ENCODE data around the gene MLXIP.
"Not testable (repeated sequence)": the region's sequence is repeated elsewhere in the genome, so short reads cannot be mapped to it uniquely, and the experiment has no call there.

MLXIP gene

GRCh38 chr12:122111089-122111641 is 32.6 kb downstream of the MLXIP start:
- TF ChIP-seq CTCF (conservative IDR thresholded peaks at IDR 0.05; ENCODE audit: low read length) = no peak
- H3K4me3 ChIP-seq (ENCODE audit: low read length) = no peak overlapping the region
- no peak for DNase-seq (ENCODE audit: low read depth)

- no peak for DNase-seq (ENCODE audit: low read depth)
- TF ChIP-seq CTCF (conservative IDR thresholded peaks at IDR 0.05; ENCODE audit: low read length) = no peak
- H3K4me3 ChIP-seq (ENCODE audit: low read length) = no peak overlapping the region
Observed at GRCh38 chr12:122116707-122117535, 38.4 kb downstream of the MLXIP start.

DNA sequence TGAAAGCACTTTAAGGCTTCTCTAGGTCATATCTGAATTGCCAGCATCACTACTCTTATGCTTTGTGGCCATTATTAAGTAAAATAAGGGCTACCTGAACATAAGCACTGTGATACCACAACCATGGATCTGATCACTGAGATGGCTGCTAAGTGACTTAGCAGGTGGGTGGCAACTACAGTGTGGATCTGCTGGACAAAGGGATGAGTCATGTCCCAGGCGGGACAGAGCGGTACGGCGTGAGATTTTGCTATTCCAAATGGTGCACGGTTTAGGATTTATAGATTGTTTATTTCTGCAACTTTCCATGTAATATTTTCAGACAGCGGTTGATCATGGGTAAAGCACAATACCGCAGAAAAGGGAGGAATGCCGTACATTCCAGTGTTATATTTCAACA is 39.4 kb downstream of the MLXIP start:
- TF ChIP-seq CTCF (conservative IDR thresholded peaks at IDR 0.05; ENCODE audit: low read length) = no peak
- H3K4me3 ChIP-seq (ENCODE audit: low read length) = no peak overlapping the region
- DNase-seq (ENCODE audit: low read depth) = no peak

GRCh38 chr12:122121341-122121740 is 42.8 kb downstream of the MLXIP start:
- DNase-seq (ENCODE audit: low read depth); H3K4me3 ChIP-seq (ENCODE audit: low read length): not testable (repeated sequence)

- DNase-seq (ENCODE audit: low read depth) = no peak
- TF ChIP-seq CTCF (conservative IDR thresholded peaks at IDR 0.05; ENCODE audit: low read length) = no peak
- no peak overlapping the region for H3K4me3 ChIP-seq (ENCODE audit: low read length)
Observed at GRCh38 chr12:122121745-122122144, 43.2 kb downstream of the MLXIP start.

- no peak overlapping the region for H3K4me3 ChIP-seq (ENCODE audit: low read length)
- peak; percentile 77 for TF ChIP-seq CTCF (conservative IDR thresholded peaks at IDR 0.05; ENCODE audit: low read length)
- DNase-seq (ENCODE audit: low read depth) = peak; percentile 56
Observed at GRCh38 chr12:122123051-122123760, 44.6 kb downstream of the MLXIP start.

DNA sequence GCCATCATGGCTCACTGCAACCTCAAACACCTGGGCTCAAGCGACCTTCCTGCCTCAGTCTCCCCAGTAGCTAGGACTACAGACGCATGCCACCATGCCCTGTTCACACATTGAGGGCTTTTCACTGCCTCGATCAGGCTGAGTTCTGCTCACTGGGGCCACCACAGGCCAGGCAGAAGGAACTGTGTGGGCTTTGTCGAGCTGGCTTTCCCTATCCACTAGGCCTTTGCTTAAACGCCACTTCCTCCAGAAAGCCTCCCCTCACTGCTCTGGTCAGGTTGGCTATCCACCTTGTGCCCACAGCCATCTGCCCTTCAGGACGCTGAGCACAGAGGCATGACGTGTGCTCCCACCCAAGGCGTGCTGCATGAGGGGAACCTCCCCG is 45.2 kb downstream of the MLXIP start:
- TF ChIP-seq CTCF (conservative IDR thresholded peaks at IDR 0.05; ENCODE audit: low read length) = no peak
- H3K4me3 ChIP-seq (ENCODE audit: low read length) = no peak overlapping the region
- no peak for DNase-seq (ENCODE audit: low read depth)

Data from AG10803 (cell line).